OCI-LY3 (cell line): Measurements from ENCODE around the gene MXRA8.

ENCODE experiments used
- H2AFZ ChIP-seq: fragments of 200-600, 300-600 bp; shearing (Covaris generic); 2 replicates; pipeline ENCODE4 v1.6.0; 2014; ENCODE audit warnings: antibody characterized with exemption, low read depth, low read length
- H3K27ac ChIP-seq: fragments of 200-600, 300-600 bp; sonication (generic); 2 replicates; pipeline ENCODE4 v1.5.1; 2014; ENCODE audit warnings: mild to moderate bottlenecking, low read length, moderate library complexity, mixed read lengths
- H3K27me3 ChIP-seq: fragments of 200-600, 300-600 bp; sonication (generic); 2 replicates; pipeline ENCODE4 v1.6.1; 2014; ENCODE audit warnings: low read depth, low read length, mixed read lengths
- H3K36me3 ChIP-seq: fragments of 200-600, 300-600 bp; sonication (generic); replicated peaks from 2 replicates; pipeline ENCODE3; 2014; ENCODE audit warnings: low read depth, low read length, mixed read lengths
- H3K4me1 ChIP-seq: fragments of 300-600, 200-600 bp; sonication (generic); 2 replicates; pipeline ENCODE4 v1.6.1; 2014; ENCODE audit warnings: low read length, mixed read lengths
- H3K4me2 ChIP-seq: fragments of 200-600, 300-600 bp; sonication (generic); 2 replicates; pipeline ENCODE4 v1.6.1; 2014; ENCODE audit warnings: low read length, mixed read lengths
- H3K4me3 ChIP-seq: fragments of 300-600, 200-600 bp; sonication (generic); 2 replicates; pipeline ENCODE4 v1.5.1; 2014; ENCODE audit warnings: antibody characterized with exemption, mild to moderate bottlenecking, low read length, moderate library complexity
- H3K79me2 ChIP-seq: fragments of 300-600, 200-600 bp; shearing (Covaris generic); 2 replicates; pipeline ENCODE4 v1.6.1; 2014; ENCODE audit warnings: mild to moderate bottlenecking, low read length, mixed read lengths
- H3K9ac ChIP-seq: fragments of 300-600, 200-600 bp; shearing (Covaris generic); 2 replicates; pipeline ENCODE4 v1.6.0; 2014; ENCODE audit warnings: mild to moderate bottlenecking, low read length, moderate library complexity
- H3K9me3 ChIP-seq: fragments of 200-600, 300-600 bp; shearing (Covaris generic); 2 replicates; pipeline ENCODE4 v1.6.1; 2014; ENCODE audit warnings: low read length, mixed read lengths; ENCODE audit not compliant: insufficient read depth
- H4K20me1 ChIP-seq: fragments of 200-600, 300-600 bp; sonication (generic); 2 replicates; pipeline ENCODE4 v1.6.1; 2016; ENCODE audit warnings: low read length, mixed read lengths; ENCODE audit not compliant: insufficient read depth
- EZH2phosphoT487 ChIP-seq: fragments of 200-600 bp; shearing (Covaris generic); IDR thresholded peaks from 2 replicates; pipeline ENCODE4 v1.6.1; 2018; ENCODE audit warnings: antibody characterized with exemption, mixed run types, low read depth
- TF ChIP-seq, protein P1 (sequence below): fragments of 200-600, 300-600 bp; sonication (generic); IDR thresholded peaks from 2 replicates; pipeline ENCODE4 v1.5.1; 2014; ENCODE audit warnings: antibody characterized with exemption, low read length, low read depth

Gene MXRA8

DNA sequence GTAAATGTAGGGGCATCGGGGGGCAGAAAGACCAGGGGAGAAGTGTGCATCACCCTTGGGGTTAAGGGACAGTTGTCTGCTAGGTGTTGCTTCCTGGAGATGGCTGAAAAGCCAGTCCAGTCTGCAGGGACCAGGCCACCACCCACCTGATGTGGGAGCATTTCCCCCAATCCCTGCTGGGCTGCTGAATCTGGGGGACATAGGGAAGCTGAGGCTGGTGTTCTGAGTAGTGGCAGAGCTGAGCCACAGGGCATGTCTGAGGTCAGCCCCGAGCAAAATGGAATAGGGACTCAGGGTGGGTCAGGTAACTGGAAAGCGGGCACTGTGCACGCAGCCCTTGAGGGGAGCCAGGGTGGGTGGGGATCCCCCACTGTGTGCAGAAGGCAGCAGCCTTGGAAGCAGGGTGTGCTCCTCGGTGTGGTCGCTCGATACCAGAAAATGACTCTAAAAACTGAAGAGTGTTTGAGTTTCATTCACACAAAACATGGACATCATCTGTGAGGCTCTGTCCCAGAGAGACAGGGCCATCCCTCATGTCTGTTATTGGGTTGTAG is 43.2 kb upstream of the MXRA8 start:
- Histone ChIP-seq H3K27ac (no peak overlapping the region), H3K9ac (no peak overlapping the region), H3K9me3 (no peaks in the 10 kb centered on the region), H3K36me3 (peaks cover 57% of the 10 kb centered on the region), H4K20me1 (no peaks in the 10 kb centered on the region), H3K4me2 (no peak overlapping the region), H3K27me3 (no peaks in the 10 kb centered on the region), H3K4me1 (peaks cover 30% of the 10 kb centered on the region), H3K79me2 (peaks cover 83% of the 10 kb centered on the region), H3K4me3 (no peak overlapping the region), H2AFZ (no peak overlapping the region)
- no peak for TF ChIP-seq EZH2phosphoT487
- TF ChIP-seq, protein P1, sequence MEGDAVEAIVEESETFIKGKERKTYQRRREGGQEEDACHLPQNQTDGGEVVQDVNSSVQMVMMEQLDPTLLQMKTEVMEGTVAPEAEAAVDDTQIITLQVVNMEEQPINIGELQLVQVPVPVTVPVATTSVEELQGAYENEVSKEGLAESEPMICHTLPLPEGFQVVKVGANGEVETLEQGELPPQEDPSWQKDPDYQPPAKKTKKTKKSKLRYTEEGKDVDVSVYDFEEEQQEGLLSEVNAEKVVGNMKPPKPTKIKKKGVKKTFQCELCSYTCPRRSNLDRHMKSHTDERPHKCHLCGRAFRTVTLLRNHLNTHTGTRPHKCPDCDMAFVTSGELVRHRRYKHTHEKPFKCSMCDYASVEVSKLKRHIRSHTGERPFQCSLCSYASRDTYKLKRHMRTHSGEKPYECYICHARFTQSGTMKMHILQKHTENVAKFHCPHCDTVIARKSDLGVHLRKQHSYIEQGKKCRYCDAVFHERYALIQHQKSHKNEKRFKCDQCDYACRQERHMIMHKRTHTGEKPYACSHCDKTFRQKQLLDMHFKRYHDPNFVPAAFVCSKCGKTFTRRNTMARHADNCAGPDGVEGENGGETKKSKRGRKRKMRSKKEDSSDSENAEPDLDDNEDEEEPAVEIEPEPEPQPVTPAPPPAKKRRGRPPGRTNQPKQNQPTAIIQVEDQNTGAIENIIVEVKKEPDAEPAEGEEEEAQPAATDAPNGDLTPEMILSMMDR, result no peak

DNA sequence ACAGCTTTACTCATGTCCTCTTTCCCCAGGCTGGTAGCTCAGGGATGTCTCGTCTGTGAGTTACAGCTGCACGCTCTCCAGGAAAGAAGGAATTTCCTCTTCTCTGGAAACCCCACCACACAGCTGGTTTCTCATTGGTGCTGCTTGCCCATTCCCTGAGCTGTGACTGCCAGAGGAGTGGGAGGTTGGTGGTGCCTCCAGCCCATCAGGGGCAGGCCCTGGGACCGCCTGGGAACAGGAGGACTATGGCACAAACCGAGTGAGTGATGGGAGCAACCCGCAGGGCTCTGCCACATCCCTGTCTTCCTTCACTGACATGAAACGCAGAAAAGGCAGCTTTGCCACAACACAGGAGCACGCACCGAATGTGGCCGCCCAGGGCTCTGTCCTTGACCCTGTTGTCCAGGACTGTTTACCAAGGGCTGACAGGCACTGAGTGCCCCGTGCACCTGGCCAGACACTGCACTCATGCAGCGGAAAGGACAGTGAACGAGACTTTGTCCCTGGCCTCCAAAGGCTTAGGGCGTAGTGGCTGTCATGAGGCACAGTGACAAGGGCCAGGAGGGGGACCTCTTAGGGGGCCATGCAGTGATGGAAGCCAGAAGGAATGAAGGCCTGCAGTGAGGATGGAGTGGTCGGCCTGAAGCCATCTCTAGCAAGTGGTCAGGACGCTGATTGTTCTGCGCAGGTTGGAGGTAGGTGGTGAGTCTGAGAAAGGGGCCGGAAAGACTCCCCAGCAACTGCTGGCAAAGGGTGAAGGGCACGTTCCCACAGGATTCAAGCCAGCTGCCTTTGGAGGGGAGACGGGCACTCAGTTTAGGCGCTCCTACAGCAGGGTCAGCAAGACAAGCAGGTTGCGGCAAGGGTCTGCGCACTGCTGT is 42.5 kb upstream of the MXRA8 start:
- no peak for TF ChIP-seq EZH2phosphoT487
- TF ChIP-seq, protein P1, result no peak
- H3K4me2 ChIP-seq, result peak overlapping the region; percentile 90
- H3K27ac ChIP-seq, result 0 out of 2 replicates have a peak overlapping the region, but pooled peaks have one; percentile 65
- no peaks in the 10 kb centered on the region for H3K27me3 ChIP-seq
- no peaks in the 10 kb centered on the region for H3K9me3 ChIP-seq
- peak overlapping the region; percentile 96 for H3K4me3 ChIP-seq
- H3K36me3 ChIP-seq, result peaks cover 52% of the 10 kb centered on the region
- peaks cover 78% of the 10 kb centered on the region for H3K79me2 ChIP-seq
- H4K20me1 ChIP-seq, result no peaks in the 10 kb centered on the region
- peak overlapping the region; percentile 89 for H3K9ac ChIP-seq
- H2AFZ ChIP-seq, result no peak overlapping the region
- H3K4me1 ChIP-seq, result peaks cover 24% of the 10 kb centered on the region

DNA sequence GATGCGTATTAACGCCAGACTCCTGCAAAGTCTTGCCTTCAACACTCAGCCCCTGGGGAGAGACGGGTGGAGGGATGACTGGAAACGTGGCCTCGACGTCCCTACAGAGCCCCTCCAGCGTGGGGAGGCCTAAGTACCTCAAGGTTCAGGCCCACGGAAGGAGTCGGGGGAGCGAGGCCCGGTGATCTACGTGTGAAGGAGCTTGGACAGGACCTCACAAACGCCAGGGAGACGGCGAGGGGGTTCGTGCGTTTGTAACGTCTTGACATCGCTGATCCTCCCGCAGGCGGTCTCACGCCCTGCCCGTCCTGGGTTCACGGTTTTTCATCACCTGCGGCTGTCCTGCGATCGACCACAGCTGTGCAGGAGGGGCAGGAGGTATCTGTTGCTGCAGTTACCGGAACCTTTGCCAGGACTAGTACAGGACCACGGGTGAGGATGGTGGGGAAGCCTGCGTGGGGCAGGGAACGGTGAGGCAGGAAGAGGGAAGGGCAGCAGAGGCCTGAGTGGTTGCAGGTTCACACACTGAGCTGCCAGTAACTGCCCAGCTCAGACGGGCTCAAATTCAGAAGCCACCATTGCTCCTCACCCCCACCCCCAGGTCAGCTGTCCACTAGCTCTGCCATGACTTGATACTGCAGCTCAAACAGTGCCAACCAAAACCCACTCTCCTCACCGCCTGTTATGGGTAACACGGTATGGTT is 41.7 kb upstream of the MXRA8 start:
- Histone ChIP-seq H3K9me3 (no peaks in the 10 kb centered on the region), H3K4me2 (peak overlapping the region; percentile 90), H3K9ac (peak overlapping the region; percentile 89), H3K79me2 (peaks cover 78% of the 10 kb centered on the region), H3K4me3 (peak overlapping the region; percentile 96), H3K27me3 (no peaks in the 10 kb centered on the region), H2AFZ (no peak overlapping the region), H3K27ac (peak overlapping the region; percentile 65), H3K36me3 (peaks cover 52% of the 10 kb centered on the region), H3K4me1 (peaks cover 20% of the 10 kb centered on the region), H4K20me1 (no peaks in the 10 kb centered on the region)
- no peak for TF ChIP-seq EZH2phosphoT487
- TF ChIP-seq, protein P1, result no peak
